Measurements from ENCODE around the gene MAN2B2.

DNA sequence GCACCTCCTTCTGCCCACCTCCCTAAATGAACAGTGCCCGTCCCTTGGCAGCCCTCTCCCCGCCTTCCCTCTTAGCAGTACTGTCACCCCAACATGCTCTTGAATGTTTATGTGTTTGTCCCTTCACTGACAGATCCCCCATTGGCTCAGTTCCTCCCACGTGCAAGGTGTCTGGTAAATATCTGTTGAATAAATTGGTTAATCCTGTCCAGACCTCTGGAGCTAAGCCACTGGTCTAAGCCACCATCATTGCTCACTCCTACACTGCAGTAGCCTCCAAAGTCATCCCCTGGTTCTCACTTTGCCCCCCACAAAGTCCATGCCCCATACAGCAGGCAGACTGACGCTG is 26.1 kb upstream of the MAN2B2 start:
- TF ChIP-seq CTCF (IDR thresholded peaks at IDR 0.05), result no peak
- no peak for TF ChIP-seq POLR2AphosphoS5 (IDR thresholded peaks at IDR 0.05)
- TF ChIP-seq POLR2A (IDR thresholded peaks at IDR 0.05), result no peak
- no peak for TF ChIP-seq EP300 (IDR thresholded peaks at IDR 0.05)

Data from sigmoid colon (tissue), 4 donors.